Inferior parietal cortex (tissue), 1 donor: ENCODE measurements around the gene MINDY4.

Source experiments
- DNase-seq: peaks from one replicate; pipeline ENCODE4 v3.0.0-alpha.2; 2016; ENCODE audit errors: extremely low spot score

MINDY4 gene

DNA sequence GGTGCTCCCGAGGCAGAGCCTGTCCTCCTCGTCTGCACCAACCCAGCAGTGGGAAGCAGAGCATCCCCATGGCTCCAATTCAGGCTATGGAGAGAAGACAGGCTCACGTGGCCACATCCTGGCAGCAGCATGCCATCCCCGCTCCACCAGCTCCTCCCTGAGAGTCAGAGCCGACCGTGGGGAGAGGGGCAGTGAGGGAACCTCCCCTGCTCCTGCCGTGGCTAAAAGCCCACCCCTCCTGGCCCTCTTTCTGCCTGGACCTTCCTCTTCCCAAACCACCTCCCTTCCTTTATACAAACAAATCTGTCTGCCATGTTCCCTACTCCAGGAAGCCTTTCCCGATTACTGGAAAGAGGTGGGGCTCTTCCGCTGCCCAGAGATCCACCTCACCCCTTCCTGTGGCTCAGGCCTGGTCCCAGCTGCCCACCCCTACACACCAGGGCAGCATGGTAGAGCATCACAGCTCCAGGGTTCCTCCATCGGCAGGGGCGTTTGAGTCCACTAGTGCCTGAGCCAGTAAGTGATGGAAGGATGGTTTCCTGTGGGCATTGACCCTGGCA, 129.7 kb downstream of the MINDY4 start:
- no peak for DNase-seq

DNA sequence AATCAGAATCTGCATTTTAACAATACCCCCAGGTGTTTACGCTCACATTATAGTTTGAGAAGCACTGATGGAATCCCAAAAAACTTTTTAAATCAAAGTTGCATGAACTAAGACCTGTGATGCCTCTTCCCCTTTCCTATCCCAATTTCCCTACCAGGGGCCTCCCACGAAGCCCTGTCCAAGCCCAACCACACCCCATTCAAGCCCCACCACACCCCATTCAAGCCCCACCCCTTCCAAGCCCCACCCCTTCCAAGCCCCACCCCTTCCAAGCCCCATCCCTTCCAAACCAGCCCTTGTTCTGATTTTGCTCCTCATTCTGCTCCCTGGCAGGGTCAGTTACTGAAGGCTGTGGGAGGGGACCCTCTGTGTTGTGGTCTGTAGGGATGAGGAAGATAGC, 130.6 kb downstream of the MINDY4 start:
- DNase-seq = no peak

GRCh38 chr7:30902466-30902865, 131.2 kb downstream of the MINDY4 start:
- no peak for DNase-seq

DNA sequence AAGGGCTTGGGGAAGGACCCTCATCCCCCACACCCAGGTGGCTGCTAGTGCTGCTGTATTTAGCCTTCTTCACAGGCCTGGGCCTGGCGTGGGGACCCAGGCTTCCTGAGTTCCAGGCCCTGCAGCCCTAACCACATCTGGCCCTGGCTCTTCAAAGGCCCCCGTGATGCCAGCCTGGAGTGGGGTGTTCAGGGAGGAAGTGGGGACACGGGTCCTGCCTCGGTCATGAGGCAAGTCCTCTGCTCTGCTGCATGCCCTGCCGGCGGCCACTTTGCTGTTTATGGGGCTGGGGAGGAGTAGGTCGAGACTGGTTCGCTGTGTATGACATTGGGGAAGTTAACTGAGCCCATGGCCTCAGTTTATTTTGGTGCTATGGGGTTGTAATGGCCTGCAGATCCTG, 131.9 kb downstream of the MINDY4 start:
- DNase-seq = no peak

GRCh38 chr7:30904561-30904960, 133.3 kb downstream of the MINDY4 start:
- DNase-seq = no peak

GRCh38 chr7:30905078-30906012, 134.1 kb downstream of the MINDY4 start:
- DNase-seq = no peak

DNA sequence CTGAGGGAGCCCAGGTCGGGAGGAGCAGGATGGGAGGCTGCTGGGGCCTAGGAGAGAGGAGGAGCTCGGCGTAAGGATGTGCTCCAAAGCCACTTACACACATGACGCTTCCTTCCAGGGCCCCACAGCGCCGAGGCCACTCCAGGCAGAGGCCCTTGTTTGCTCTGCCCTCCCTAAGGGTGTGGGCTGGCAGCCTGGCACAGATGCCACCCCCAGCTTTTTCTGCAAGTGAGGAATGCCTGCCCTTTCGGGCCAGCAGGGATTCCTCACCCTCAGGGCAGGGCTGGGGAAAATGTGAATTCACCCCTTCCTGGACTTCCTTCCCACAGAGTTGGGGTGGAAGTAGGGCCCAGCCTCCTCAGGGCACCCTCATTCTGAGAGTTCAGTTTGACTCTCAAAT, 134.8 kb downstream of the MINDY4 start:
- DNase-seq = no peak

- DNase-seq = no peak
Observed at GRCh38 chr7:30906515-30907240, 135.5 kb downstream of the MINDY4 start.

GRCh38 chr7:30907527-30908267, 136.5 kb downstream of the MINDY4 start:
- DNase-seq = no peak

- no peak for DNase-seq
Observed at GRCh38 chr7:30908681-30909080, 137.5 kb downstream of the MINDY4 start.

- no peak for DNase-seq
Observed at GRCh38 chr7:30909431-30909830, 138.2 kb downstream of the MINDY4 start.

DNA sequence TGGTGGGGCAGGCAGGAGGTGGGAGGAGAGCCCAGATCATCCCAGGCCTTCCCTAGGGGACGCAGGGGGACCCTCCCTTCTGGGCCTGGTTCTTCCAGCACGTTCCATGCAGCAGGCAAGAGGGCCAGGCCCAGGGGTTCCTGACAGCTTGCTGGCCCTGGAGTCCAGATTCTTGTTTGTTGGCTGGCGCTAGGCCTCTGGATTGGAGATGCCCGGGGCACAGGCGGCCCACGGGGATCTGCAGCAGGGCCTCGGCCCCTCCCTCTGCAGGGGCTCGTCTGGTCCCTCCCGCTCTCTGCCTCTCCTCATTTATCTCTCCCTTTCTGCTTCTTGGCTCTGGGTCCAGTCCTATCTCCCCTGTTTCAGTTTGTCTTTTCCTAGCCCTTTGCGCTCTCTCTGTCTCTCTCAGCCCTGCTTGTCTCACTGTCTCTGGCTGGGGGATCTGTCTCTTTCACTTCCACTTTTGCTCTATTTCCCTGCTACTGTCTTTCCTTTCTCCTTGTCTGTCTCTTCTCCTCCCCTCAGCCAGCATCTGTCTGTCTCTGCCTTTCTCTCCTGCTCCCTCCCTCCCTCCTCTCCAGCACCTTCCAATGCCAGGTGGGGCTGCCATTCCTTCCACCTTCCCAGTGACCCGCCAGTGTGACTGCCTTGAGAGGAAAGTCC, 139.3 kb downstream of the MINDY4 start:
- no peak for DNase-seq

GRCh38 chr7:30911133-30911532, 139.9 kb downstream of the MINDY4 start:
- no peak for DNase-seq

- DNase-seq = no peak
Observed at GRCh38 chr7:30911561-30911969, 140.3 kb downstream of the MINDY4 start, which contains the start of gene AQP1. Gene AQP1 (plus strand): TSS chr7:30911853. CDS start chr7:30911910, 57 bp downstream.

DNA sequence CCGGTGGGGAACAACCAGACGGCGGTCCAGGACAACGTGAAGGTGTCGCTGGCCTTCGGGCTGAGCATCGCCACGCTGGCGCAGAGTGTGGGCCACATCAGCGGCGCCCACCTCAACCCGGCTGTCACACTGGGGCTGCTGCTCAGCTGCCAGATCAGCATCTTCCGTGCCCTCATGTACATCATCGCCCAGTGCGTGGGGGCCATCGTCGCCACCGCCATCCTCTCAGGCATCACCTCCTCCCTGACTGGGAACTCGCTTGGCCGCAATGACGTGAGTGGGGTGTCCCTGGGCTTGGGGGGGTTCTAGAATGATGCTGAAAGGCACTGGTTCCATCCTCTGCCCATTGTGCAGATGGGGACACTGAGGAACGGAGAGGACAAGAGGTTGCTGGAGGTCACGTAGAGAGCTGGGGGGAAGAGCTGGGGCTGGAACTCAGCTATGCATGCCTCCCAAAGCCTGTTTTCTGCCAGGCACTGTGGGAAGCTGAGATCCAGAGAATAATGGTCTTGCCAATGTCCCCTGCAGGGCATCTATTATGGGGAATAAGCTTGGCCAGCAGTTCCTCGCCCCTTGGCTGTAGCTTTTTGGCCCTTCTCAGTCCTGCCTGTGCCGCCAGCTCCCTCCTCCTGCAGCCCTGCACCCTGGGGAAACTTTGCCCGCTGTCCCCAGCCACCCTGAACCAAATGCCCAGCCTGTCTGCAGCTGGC, 141.0 kb downstream of the MINDY4 start:
- no peak for DNase-seq

DNA sequence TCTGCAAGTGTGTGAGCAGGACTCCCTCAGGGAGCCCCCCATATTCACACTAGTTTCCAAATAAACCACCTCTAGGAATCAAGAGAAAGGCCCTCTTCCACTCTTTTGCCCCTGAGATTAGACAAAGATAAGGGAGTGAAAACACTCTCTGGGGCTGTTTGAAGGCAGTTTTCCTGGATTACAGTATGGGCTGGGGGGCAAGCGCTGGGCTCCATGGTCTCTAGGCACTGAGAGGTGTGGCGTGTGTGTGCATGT, 141.4 kb downstream of the MINDY4 start:
- no peak for DNase-seq

DNA sequence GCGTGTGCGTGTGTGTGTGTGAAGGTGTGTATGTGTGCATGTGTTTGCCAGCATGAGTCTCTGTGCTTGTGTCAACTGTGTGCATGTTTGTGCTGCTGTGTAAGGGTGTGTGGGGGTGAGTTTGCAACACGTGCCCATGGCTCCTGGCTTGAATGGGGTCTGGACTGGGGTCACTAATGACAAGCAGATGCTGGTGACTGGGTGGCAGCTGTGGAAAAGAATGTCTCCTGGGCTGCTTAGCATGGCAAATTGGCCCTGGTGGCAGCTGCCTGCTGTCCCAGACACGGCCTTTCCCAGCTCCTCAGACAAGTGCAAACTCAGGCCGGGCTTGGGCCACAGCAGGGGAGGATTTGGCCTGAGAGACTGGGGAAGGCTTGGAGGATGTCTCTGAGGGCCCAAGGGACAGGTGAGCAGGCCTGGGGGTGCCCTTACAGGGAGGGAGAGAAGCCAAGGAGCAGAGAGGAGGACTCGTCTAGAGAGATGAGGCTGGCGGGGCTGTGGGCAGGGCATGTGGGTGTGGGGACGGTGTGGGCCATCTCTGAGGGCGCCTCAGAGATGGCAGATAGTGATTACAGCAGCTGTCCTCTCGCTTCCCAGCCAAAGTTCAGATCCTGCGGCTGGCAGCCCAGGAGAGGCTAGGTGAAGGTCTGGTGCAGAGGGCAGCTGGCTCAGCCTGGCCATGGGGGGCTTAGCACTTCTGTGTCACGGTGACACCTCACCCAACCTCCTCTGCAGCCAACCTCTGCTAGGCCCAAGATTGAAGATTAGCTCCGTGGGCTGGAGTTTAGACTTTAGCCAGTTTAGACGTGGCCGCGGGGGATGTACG, 142.0 kb downstream of the MINDY4 start:
- DNase-seq = no peak

GRCh38 chr7:30913821-30914515, 142.8 kb downstream of the MINDY4 start:
- DNase-seq = no peak

DNA sequence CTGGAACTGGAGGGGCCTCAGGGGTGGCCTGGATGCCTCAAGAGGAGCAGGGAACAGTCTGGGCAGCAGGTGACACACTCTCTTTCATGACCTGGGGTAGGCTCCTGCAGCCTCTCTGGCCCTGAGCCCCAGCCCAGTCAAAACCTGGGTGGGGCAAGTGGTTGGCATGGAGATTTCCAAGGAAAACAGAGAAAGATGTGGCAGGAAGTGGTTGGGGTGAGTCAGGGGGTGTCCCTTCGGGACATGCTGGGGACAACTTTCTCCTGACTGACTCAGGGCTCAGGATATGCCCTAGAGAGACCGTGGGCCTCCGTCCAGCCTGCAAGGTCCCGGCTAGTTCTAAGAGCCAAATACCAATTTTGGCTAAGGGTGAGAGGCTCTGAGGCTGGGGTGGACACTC, 143.4 kb downstream of the MINDY4 start:
- no peak for DNase-seq
